ENCODE data around the gene SLC22A23.

GRCh38 chr6:3314176-3314575 is 142.7 kb downstream of the SLC22A23 start:
- no peak for TF ChIP-seq FOXA1 (IDR thresholded peaks at IDR 0.05)
- TF ChIP-seq SP1 (IDR thresholded peaks at IDR 0.05): no peak
- no peak for TF ChIP-seq ARNT (IDR thresholded peaks at IDR 0.05)
- TF ChIP-seq LEF1 (IDR thresholded peaks at IDR 0.05; ENCODE audit: borderline replicate concordance): no peak
- TF ChIP-seq CTBP1 (IDR thresholded peaks at IDR 0.05; ENCODE audit: borderline replicate concordance): no peak
- TF ChIP-seq TARDBP (IDR thresholded peaks at IDR 0.05): no peak
- TF ChIP-seq NFRKB (IDR thresholded peaks at IDR 0.05): no peak
- TF ChIP-seq FOXM1 (IDR thresholded peaks at IDR 0.05; ENCODE audit: borderline replicate concordance): no peak
- TF ChIP-seq PKNOX1 (IDR thresholded peaks at IDR 0.05): no peak

Data from HEK293T (cell line).